Prostate gland (tissue), 2 donors: ENCODE measurements around the gene TRAK1.

Experiments
- CTCF ChIP-seq, 4 experiments: fragments of 200-600 bp in 2 of 4; fragments of 450-650 bp in 2 of 4; sonication (generic) in 2 of 4; IDR thresholded peaks; 1 replicate in 3 of 4; 2 replicates in 1 of 4; pipeline ENCODE4 v1.5.1; 2016 to 2019; ENCODE audit warnings: antibody characterized with exemption in 4 of 4, mild to moderate bottlenecking in 2 of 4, moderate library complexity in 2 of 4
- POLR2A ChIP-seq: fragments of 450-650 bp; IDR thresholded peaks from one replicate; pipeline ENCODE4 v1.6.1; 2016; ENCODE audit warnings: antibody characterized with exemption, mild to moderate bottlenecking

- TF ChIP-seq CTCF (IDR thresholded peaks at IDR 0.05): no peak
- no peak for TF ChIP-seq POLR2A
Measured at GRCh38 chr3:42189736-42190135, 98.6 kb downstream of the TRAK1 start.
